Measurements from ENCODE around the gene LGALS14.

DNA sequence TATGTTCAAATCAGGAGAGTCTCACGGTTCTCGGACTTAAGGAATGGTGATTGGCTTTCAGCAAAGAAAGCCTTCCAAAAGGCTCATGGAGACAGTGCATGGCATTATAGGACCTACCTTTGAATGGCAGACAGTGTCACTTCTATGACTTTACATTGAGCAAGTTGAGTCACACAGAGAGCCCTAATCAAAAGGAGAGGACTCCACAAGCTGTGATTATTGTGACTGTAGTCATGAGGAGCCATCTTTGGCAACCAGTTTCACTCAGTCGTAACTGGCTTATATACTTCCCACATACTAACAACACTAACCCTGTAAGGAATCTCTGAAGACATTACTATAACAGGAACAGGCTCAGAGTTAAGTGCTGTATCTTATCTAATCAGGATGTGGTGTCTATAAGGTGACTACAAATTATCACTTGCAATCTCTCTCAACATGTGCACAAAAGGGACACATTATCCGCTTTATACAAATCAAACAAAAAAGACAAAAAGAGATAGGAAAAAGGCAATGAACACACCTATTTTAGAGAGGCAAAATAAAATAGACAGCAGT lies 6.1 kb downstream of the LGALS14 start:
- TF ChIP-seq GATA2 (IDR thresholded peaks at IDR 0.05; ENCODE audit: low read depth, low read length): no peak
- no peak for TF ChIP-seq GATA3 (IDR thresholded peaks at IDR 0.05; ENCODE audit: low read depth, low read length)
